SH-SY5Y (cell line): ENCODE data around the gene GCK.

ENCODE experiments used
- GATA2 ChIP-seq: IDR thresholded peaks from 2 replicates; pipeline ENCODE4 v1.6.1; 2011; ENCODE audit warnings: mild to moderate bottlenecking, low read depth, low read length
- GATA3 ChIP-seq: IDR thresholded peaks from 2 replicates; pipeline ENCODE4 v1.6.1; 2011; ENCODE audit warnings: low read depth, mild to moderate bottlenecking, low read length, moderate library complexity

- TF ChIP-seq GATA3, result no peak
- TF ChIP-seq GATA2, result no peak
Observed at GRCh38 chr7:44216019-44216418, 26.8 kb upstream of the GCK start.
